Measurements from ENCODE around the gene HOXD10. TPM values are rescaled to one million over a fixed set of nuclear protein-coding genes. Genes with fewer than 3 reads are reported as not detected.

HOXD10 gene
- total RNA-seq, 1 donor from 2014 or later, result not detected

DNA sequence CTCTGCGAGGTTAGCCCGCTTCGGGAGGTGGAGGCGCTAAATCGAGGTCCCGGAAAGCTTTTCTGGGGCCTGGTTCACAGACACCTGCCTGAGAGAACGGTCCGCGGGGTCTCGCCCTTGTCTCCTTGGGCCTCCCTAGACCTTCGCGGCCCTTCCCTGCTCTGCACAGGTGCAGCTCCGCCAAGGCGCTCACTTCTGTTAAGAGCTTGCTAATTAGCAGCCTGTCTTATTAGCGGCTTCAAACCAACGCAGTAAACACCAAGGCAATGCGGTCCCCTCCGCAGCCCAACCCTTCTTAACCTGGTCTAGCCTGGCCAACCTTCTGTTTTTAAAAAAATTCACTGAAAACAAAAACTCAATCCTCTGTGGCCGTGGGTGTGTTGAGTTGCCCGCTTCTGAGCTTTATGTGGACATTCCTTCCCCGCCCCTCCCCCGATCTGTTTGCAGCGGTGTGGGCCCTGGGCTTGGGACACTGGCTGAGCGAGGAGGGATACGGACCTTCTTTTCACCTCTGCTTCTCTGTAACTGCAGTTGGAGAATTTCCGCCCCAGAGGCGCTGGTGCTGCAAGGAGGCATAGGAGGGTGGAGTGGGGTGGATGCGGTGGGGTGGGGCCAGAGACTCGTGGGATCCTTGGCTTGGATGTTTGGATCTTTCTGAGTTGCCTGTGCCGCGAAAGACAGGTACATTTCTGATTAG lies 31.4 kb downstream of the HOXD10 start:
- Mint-ChIP-seq H3K27ac (no peak overlapping the region), H3K4me3 (no peak overlapping the region), H3K9me3 (peaks cover 5% of the 10 kb centered on the region), H3K27me3 (ENCODE audit: insufficient read depth, low read depth) (peaks cover 91% of the 10 kb centered on the region), H3K4me1 (no peaks in the 10 kb centered on the region), H3K36me3 (no peaks in the 10 kb centered on the region)
- peaks cover 100% of the 10 kb centered on the region for H3K27me3 ChIP-seq
- no peaks in the 10 kb centered on the region for H3K36me3 ChIP-seq
- no peak overlapping the region for H3K9ac ChIP-seq
- TF ChIP-seq CTCF (IDR thresholded peaks at IDR 0.05) (no peak), EZH2phosphoT487 (IDR thresholded peaks at IDR 0.05) (peak; percentile 88), EZH2 (IDR thresholded peaks at IDR 0.05) (peak; percentile 94)
- H4K20me1 ChIP-seq (ENCODE audit: low read depth), result peaks cover 66% of the 10 kb centered on the region
- no peaks in the 10 kb centered on the region for H3K79me2 ChIP-seq (ENCODE audit: low read depth)
- no peak overlapping the region for H3K4me2 ChIP-seq
- no peak overlapping the region for H3K27ac ChIP-seq
- DNase-seq (ENCODE audit: low spot score), result no peak
- no peaks in the 10 kb centered on the region for H3K4me1 ChIP-seq
- no peaks in the 10 kb centered on the region for H3K9me3 ChIP-seq (ENCODE audit: low read depth)
- H3F3A ChIP-seq (ENCODE audit: low read depth), result no peaks in the 10 kb centered on the region
- H3K4me3 ChIP-seq, result no peak overlapping the region
- H2AFZ ChIP-seq (replicated peaks), result no peak overlapping the region

- Mint-ChIP-seq H3K36me3 (no peaks in the 10 kb centered on the region), H3K4me1 (no peaks in the 10 kb centered on the region), H3K4me3 (no peak overlapping the region), H3K27me3 (ENCODE audit: insufficient read depth, low read depth) (peaks cover 94% of the 10 kb centered on the region), H3K9me3 (peaks cover 5% of the 10 kb centered on the region), H3K27ac (no peak overlapping the region)
- no peaks in the 10 kb centered on the region for H3K4me1 ChIP-seq
- no peak overlapping the region for H3K4me3 ChIP-seq
- TF ChIP-seq EZH2 (IDR thresholded peaks at IDR 0.05) (no peak), EZH2phosphoT487 (IDR thresholded peaks at IDR 0.05) (no peak), CTCF (IDR thresholded peaks at IDR 0.05) (no peak)
- no peak for DNase-seq (ENCODE audit: low spot score)
- H2AFZ ChIP-seq (replicated peaks), result no peak overlapping the region
- H3K9me3 ChIP-seq (ENCODE audit: low read depth), result no peaks in the 10 kb centered on the region
- H3K27ac ChIP-seq, result no peak overlapping the region
- no peaks in the 10 kb centered on the region for H3K36me3 ChIP-seq
- H3K27me3 ChIP-seq, result peaks cover 100% of the 10 kb centered on the region
- no peaks in the 10 kb centered on the region for H3K79me2 ChIP-seq (ENCODE audit: low read depth)
- no peaks in the 10 kb centered on the region for H3F3A ChIP-seq (ENCODE audit: low read depth)
- no peak overlapping the region for H3K9ac ChIP-seq
- H4K20me1 ChIP-seq (ENCODE audit: low read depth), result peaks cover 75% of the 10 kb centered on the region
- H3K4me2 ChIP-seq, result no peak overlapping the region
These were observed 32.3 kb downstream of the HOXD10 start for GRCh38 chr2:176148751-176149421.

GRCh38 chr2:176149481-176149938 lies 32.9 kb downstream of the HOXD10 start:
- H3K9me3 Mint-ChIP-seq, result peaks cover 5% of the 10 kb centered on the region
- H3K36me3 Mint-ChIP-seq, result no peaks in the 10 kb centered on the region
- Histone ChIP-seq H2AFZ (replicated peaks) (no peak overlapping the region), H3K27me3 (peaks cover 100% of the 10 kb centered on the region), H3F3A (ENCODE audit: low read depth) (no peaks in the 10 kb centered on the region), H3K4me1 (no peaks in the 10 kb centered on the region), H3K9ac (no peak overlapping the region), H4K20me1 (ENCODE audit: low read depth) (peaks cover 81% of the 10 kb centered on the region), H3K36me3 (no peaks in the 10 kb centered on the region), H3K79me2 (ENCODE audit: low read depth) (no peaks in the 10 kb centered on the region), H3K27ac (no peak overlapping the region), H3K9me3 (ENCODE audit: low read depth) (no peaks in the 10 kb centered on the region), H3K4me3 (no peak overlapping the region), H3K4me2 (no peak overlapping the region)
- H3K4me1 Mint-ChIP-seq, result no peaks in the 10 kb centered on the region
- DNase-seq (ENCODE audit: low spot score), result no peak
- peaks cover 98% of the 10 kb centered on the region for H3K27me3 Mint-ChIP-seq (ENCODE audit: insufficient read depth, low read depth)
- H3K27ac Mint-ChIP-seq, result no peak overlapping the region
- H3K4me3 Mint-ChIP-seq, result peak overlapping the region; percentile 10
- peak; percentile 99 for TF ChIP-seq EZH2 (IDR thresholded peaks at IDR 0.05)
- no peak for TF ChIP-seq CTCF (IDR thresholded peaks at IDR 0.05)
